Anterior cingulate cortex (tissue), 58 donors: ENCODE data around the gene NFYA.

Experiments
- DNase-seq, 58 donors: peaks; one replicate each; lab custom pipeline; 2025; lab: John Stamatoyannopoulos, UW

The NFYA gene

DNA sequence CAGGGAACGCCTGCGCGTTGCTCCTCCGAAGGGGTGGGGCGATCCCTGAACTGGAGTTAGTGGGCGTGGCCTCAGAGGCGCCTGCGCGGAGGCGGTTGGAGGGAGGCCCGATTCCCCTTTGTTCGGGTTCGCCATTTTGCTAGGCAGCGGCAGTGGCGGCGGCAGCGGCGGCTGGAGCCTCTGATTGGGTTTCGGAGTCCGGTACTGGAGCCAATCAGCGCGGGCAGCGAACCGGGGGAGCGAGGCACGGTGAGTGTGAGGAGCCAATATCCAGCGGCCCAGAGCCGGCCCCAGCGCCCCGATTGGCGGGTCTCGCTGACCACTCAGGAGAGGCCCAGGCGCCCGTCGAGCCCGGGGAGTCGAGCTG, at the start of gene NFYA:
Gene NFYA, plus strand, starts transcription at position 139 of the 367 bp plus-strand sequence. CDS start 6,116 bp downstream, outside the sequence.
- DNase-seq = peak in 45 of 58 donors; percentile 99 to 100 (median 100)

DNA sequence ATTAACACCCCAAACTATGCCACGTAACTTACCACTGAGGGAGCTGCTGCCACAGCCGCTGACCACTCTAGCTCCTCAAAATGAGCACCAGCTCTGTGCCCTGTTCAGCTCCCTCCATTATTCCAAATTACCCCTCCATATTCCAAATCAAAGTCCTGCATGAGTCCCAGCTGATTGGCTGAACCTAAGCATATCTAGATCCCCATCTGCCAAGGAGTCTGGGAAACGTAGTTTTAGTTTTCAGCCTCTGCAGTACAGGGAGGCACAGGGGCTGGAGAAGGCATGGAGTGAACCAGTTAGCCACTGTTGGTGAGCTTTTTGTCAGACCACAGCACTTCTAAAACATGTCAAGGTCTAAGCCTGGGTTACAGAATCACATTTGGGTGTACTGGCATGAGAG, 49.7 kb upstream of the NFYA start:
- no peak for DNase-seq

DNA sequence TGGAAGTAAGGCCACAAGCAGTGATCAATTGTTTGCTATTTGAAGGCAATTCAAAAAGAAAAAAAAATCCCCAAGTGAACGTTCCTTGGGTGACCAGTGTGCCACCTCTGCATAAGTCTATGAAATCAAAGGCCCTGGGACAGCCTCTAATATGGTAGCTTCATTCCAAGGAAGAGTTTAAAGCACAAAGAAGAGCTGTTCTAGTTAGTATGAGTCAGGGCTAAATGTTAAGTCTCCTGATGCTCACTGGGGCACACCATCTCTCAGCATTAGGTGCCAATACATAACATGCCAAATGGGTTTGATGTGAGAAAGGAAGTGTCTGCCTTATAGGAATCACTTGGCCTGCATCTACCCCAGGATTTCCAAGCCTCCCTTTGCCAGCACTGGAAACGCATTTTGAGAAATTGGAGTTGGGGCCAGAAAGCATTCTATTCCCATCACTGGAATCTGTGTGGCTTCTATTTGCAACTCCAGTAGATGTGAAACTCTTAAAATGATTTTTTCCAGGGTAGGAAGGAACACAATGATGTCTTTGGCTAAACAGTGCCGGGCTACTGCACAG, 46.7 kb upstream of the NFYA start:
- DNase-seq = no peak

DNA sequence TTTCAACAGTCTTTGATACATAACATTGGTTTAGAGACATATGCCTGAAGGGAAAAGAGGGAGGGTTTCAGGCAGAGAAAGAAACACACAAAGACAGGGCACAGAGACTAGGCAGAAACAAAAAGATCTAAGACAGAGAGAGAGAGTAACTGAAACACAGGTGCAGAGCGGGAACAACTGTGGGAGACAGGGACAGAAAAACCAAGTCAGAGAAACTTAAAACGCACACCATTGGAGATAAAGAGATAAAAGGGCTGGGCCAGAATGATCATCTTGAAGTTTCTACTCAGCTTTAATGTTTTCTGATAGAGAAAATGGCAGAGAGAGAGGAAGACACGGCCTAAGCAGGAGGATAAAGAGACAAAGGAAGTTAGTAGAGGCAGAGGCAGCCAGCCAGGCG, 45.5 kb upstream of the NFYA start:
- DNase-seq = no peak

DNA sequence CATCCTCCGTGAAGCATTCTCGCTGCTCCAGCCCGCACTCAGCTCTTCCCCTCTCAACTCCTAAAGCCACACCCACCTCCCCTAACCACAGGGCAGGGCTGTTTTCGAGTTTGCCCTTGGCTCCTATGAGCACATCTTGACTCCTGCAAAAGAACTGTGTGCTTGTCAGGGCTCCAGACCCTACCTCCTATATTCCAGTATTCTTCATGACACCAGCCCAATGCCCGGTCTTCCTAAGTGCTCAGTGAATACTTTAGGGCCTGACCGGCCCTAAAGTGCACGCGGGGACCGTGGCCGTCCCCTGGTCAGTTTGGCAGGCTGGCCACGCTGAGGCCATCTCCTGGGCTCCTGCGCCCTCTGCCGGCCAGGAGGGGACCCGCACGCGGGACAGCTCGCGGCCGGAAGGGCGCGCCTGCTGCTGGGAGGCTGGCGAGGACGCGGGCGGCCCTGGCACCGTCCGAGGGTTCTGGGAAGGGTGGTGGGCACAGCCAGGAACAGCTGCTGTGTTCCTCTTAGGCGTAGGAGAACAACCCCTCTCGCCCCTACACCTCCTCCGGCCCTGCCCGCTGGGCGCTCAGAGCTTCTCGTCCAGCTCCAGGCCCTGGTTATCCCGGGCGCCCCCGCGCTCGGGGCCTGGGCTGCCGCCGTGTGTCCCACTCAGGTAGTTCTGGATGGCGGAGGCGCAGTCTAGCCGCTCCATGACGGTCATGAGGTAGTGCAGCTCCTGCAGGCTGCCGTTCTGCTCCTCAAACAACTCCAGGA, 44.8 kb upstream of the NFYA start:
- peak in 55 of 58 donors; percentile 12 to 81 (median 51) for DNase-seq

DNA sequence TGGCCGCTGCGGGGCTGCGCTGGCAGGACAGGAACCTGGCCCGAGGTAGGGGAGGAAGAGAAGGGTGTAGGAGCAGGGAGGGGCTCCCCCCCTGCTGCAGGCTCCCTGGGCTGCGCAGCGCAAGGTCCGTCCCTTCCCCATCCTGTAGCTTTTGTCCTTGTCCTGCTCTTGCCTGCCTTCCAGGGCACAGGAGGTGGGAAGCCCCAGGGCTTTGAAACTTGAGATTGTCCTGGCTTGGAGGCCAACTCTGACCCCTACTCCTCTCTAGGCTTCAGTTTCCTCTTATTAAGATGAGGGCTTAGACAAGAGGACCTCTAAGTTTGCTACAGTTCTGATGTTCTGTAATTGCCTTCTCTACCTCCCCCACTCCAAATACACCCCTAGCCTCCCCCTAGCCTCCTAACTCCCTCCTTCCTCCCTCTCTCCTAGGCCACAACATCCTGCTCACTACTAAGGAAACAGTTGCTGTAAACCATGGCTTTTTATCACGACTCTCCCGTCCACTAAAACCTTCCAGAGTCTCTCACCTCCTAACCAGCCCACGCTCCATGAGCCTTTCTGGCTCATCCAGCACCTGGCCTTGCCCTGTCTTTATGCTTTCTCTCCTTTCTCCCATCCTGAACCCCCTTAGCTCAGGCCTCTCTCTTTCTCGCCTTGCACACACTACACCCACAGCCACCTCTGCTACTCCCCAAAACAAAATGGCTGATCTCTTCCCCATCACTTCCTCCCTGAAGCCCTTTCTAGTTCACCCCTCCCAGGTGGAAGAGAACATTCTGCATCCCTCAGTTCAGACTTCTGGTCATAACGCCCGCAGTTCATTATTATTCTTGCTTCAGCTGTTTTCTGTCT, 44.0 kb upstream of the NFYA start:
- DNase-seq = peak in 1 of 58 donors; percentile 34

DNA sequence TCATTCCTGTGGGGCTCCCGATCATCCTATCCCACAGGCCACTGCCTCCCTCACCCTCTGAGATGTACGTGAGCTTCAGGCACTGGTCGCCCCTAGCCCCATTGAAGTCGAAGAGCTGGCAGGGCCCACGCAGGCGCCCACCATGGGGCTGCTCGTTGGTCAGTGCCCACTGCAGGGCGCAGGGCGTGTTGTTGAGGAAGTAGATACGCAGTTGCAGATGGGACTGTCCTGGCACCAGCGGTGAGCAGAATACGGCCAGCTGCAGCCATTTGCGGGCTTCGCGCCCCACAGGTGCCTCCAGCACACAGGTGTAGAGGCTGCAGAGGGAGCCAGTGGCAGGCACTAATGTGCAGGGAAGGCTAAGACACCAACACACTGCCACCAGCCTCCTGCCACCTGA, 39.9 kb upstream of the NFYA start:
- DNase-seq = no peak

DNA sequence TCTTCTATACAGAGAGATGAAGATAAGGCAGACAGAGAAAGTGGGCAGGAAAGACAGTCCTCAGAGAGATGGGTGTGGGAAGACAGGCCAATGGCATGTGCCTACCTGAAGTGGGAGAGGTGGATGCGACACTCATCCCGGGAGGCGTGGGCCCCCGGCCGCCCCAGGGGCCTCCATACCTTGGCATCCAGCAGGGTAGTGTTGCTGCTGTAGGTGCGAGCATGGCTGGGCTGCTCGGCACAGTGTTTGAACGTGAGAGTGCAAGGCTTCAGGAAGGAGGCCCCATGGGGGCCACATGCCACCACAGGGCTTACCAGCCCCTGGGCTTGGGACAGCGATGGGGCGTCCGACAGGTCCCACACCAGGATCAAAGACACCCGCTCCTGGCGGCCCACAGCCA, 39.0 kb upstream of the NFYA start:
- no peak for DNase-seq

DNA sequence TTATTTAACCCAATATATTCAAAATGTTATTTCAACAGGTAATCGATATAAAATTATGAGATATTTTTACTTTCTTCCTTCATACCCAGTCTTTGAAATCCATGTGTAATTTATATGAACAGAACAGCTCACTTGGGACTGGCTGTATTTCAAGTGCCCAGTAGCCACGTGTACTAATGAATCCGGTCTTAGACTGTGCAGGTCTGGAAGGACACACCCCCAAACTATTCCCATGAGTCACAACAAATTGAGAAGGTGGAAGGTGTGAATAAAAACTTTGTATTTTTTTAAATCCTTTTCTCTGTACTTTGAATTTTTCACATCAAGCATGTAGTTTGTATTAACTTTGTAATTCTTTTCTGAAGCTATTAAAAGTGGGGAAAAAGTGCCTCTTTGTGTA, 36.6 kb upstream of the NFYA start:
- DNase-seq = no peak

DNA sequence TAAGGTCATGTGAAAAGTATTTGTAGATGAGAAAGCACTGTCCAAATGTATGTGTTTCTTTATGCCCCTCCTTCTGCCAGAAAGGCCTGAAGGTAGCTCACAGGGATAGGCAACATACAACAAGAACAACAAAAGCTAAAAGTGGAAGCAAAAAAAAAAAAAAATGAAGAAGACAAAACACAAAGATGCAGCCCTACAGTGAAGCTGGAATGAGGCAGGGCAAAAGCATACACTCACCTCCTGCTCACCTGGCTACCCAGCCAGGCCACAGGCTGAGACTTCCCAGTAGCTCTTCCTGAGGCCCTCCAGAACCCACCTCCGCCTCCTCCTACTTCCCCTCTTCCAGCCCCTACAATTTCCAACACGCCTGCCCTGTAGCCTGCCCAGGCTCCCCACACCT, 36.2 kb upstream of the NFYA start:
- DNase-seq = no peak

DNA sequence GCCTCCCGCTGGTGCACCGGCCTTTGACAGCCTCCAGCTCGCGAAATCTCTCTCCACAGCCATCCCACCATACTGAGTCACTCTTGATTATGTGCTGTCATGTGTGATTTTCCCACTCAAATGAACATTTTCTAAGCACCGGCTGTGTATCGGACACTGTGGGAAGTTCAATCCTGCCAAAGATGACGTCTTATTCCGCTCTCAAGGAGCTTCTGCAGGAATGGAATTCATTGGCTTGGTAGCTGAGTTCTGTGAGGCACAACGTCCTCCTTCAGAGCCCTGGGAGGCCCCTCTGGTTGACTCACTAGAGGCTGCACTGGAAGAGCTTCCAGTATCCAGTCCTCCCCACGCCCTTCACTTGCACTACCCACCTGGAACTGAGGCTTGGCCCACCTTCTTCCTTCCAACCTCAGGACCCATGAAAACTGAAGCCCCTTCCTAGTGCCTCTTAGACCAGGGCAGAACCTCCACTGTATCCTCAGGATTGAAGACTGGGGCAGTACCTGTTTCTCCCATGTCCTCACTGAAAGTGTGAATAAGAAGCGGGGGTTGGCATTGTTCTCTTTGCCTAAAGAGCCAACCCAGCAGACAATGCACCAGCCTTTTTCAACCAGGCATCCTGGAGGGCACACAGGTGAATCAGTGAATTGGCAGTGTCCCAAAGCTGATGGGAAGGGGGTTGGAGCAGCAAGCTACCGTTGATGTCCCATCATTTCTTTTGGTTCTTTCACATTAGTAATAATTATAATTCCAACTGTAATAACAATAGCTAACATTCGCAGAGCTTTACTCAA, 35.5 kb upstream of the NFYA start:
- DNase-seq = peak in 17 of 58 donors; percentile 2 to 60 (median 11)

DNA sequence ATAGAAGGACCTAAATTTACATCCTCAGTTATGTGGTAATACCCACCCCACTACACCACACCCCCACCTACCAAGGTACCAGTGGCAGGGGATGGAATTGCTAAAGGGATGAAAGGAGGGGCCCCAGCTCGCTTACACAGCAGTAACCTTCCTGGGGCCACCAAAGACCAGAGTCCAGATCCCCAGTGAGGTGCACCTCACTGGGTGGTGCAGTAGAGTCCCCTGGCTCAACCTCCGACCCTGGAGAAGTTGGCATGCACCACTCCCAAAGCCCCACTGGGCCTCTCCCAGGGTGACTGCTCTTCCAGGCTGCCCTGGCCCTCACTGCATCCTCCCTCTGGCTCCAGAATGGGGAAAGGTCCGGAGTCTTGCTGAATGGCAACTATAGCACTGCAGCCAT, 34.6 kb upstream of the NFYA start:
- no peak for DNase-seq

DNA sequence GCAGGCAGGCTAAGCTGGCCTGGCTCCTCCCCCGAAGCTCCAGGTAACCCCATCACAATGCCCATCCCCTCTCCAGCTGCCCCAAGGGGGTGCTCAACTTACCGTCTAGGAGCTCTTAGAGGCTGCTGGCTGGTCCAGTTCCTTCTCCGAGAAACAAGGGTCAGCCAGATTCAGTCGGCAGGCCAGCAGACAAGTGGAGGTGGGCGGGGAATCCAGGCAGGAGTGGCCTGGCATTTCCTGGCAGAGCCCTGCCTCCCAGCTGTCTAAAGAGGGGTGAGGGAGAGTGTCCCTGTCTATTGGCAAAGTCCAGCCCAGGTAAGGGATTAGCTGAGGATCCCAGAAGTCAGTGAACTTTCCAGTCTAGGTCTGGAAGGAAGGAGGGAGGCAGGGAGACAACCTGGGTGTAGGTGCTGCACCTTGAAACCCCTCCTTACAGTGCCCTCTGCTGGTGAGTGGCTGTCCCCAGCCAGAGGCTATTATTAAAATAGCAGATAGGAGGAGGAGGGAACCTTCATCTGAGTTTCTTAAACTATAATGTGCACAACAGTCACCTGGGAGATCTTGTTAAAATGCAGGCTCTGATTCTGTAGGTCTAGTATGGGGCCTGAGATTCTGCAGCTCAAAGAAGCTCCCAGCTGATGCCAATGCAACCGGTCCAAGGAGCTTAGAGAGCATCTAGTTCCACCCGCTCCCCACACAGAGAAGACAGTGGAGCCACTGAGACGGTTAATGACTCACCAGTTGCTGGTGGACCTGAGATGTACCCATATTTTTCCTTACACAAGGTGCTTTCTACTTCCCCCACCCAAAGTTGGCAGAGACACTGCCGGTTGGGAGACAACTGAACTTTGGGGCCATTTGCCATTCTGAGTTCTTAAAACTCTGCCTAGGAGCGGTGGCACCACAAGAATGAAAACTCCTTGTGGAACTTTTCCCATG, 33.4 kb upstream of the NFYA start, which contains the start of gene UNC5CL:
Gene UNC5CL, minus strand, starts transcription at position 162 of the 939 bp plus-strand sequence. CDS start 4,147 bp downstream, outside the sequence.
- DNase-seq = no peak

DNA sequence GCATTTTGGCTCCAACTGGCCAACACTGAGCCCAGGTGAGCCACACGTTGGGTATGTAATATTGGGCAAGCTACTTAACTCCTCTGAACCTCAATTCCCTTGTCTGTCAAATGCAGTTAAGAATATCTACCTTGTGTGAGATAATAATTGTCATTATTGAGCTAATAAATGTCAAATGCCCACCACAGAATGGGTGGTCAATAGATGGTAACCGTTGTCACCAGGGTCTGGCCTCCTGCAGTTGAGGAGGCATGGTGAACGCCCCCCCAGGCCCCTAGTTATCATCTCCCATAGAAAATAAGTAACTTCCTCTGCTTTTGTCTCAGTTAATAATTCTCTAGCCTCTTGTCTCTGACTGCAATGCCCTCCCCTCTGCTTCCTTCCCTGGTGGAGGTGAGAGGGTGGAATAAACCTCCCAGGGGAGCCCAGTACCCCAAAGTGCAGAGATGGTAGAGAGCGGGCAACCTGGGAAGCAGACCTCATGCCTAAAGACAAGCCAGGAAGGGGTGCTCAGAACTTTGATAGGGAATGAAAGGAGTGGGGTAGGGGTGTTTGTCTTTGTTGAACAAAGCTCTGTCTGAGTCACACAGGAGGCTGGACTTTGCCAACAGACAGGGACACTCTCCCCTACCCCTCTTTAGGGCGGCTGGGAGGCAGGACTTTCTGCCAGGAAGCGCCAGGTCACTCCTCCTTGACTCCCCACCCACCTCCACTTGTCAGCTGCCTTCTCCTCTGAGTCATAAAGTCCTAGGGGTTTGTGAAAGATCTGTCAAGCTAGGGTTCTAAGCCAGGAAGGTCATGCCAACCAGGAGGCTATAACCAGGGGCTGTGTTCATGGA, 32.5 kb upstream of the NFYA start:
- no peak for DNase-seq

DNA sequence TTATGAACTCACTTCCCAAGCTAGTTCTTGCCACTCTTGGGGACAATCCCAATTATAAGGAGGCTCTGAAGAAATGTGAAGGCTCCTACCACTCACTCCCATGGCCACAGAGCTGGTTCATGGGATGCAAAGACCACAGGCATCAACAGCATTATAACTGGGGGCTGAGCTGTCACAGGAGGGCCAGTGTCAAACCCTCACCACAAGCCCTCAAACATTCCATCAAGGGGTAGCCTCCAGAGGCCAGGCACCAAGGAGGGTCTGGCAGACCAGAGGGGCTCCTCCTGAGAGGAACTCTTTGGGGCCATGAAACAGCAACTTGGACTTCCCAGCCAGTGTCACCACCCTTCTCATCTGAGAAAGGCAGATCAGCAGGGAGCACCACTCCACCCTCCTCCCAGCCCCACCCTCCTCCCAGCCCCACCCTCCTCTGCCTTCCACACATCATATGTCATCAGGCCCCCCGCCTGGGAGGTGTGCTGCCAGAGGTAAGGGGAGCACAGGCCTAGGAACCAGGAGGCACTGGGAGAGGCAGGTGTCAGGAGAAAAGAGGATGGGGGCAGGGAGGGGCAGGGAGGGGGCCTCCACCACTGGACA, 31.7 kb upstream of the NFYA start:
- DNase-seq = no peak

DNA sequence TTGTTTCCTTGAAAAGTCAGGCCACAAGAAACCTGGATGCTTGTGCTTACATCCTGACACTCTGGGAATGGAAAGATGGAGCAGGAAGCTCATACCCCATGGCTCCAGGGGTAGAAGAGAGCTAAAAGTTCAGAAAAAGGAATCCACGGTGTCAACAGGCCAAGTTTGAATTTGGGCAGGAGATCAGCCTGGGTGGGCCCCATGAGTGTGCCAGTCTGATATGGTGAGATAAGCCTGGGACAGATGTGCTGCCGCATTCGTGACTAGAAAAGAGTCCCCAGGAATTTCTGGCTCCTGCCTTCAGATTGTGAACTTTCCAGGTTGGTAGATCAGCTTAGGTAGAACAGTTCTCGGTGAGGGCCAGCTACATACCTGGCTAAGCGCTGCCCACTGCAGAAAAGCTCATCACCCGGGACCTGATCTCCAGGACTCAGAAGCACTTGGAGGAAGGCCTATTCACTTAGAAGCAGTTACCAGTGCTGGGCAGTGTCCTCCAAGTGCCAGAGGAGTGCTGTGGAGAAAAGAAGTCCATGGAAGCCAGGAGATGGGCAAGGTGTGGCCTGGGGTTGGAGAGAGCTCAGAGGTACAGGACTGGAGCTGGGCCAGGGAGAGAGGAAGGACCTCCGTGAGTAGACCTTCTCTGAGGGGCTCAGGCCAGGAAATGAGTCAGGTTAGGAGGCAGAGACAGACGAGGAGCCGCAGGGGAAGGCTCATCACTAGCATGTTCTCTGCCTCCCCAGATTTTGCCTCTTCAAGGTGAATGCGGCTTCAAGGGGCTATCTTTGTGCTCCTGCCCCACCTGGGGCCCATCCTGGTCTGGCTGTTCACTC, 30.3 kb upstream of the NFYA start, which contains the start of gene TSPO2:
Gene TSPO2, plus strand, starts transcription at position 242 of the 830 bp plus-strand sequence. Its CDS starts 519 bp downstream, at position 761.
- no peak for DNase-seq

DNA sequence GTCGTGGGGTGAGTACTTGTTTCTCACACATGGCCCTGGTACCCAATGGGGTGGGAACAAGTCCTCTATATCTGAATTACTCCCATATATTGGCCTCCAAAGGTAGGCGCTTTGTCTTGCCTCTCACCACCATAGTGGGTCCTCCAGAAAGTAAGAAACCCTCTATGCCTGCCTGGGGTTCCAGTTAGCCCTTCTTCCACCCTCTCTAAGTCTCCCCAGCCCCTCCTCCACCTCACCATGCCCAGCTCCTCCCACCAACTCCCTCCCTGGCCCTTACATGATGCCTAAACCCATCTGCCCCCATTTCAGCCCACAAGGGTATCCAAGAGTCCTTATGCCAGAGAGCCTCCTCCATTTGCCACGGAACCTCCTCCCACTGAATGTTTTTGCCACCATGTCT, 29.6 kb upstream of the NFYA start:
- DNase-seq = no peak
